CD14-positive monocyte (primary cell): ENCODE measurements around the gene CDC42BPG. TPM values are rescaled to one million over a fixed set of nuclear protein-coding genes. Genes with fewer than 3 reads are reported as not detected.
A peak's percentile ranks its signal among the peaks of the same experiment; 100 is the strongest.

Experiments
- DNase-seq, 3 donors: peaks; one replicate each; pipeline ENCODE4 v3.0.0-alpha.2; 2011 to 2022
- H2AFZ ChIP-seq: 2 replicates; pipeline ENCODE4 v1.6.0; 2012; ENCODE audit warnings: mild to moderate bottlenecking, low read depth, low read length, inconsistent platforms; ENCODE audit not compliant: insufficient read depth, poor library complexity, severe bottlenecking
- H3K27ac ChIP-seq, 2 donors: 1 replicate in 1 of 2; 2 replicates in 1 of 2; pipeline ENCODE4 v1.5.1; 2012 to 2013; ENCODE audit warnings: low read length in 2 of 2, control low read depth in 1 of 2, inconsistent platforms in 1 of 2, low read depth in 1 of 2, mild to moderate bottlenecking in 1 of 2
- H3K27me3 ChIP-seq, 2 donors: one replicate each; pipeline versions ENCODE4 v1.6.0 to v1.6.1; 2011 to 2013; ENCODE audit warnings: low read length in 2 of 2; ENCODE audit not compliant: control insufficient read depth in 2 of 2, insufficient read depth in 2 of 2
- H3K36me3 ChIP-seq, 2 donors: replicated peaks in 1 of 2; 1 replicate in 1 of 2; 2 replicates in 1 of 2; pipeline versions ENCODE4 v1.5.1 to v1.6.1; 2012 to 2013; ENCODE audit warnings: low read length in 2 of 2, control low read depth in 1 of 2, inconsistent platforms in 1 of 2, mild to moderate bottlenecking in 1 of 2; ENCODE audit not compliant: insufficient read depth in 2 of 2, control insufficient read depth in 1 of 2
- H3K4me1 ChIP-seq, 2 donors: 1 replicate in 1 of 2; 2 replicates in 1 of 2; pipeline versions ENCODE4 v1.5.1 to v1.6.1; 2012 to 2013; ENCODE audit warnings: low read length in 2 of 2, control low read depth in 1 of 2, inconsistent platforms in 1 of 2, mild to moderate bottlenecking in 1 of 2, moderate library complexity in 1 of 2; ENCODE audit not compliant: insufficient read depth in 2 of 2, control insufficient read depth in 1 of 2
- H3K4me2 ChIP-seq: replicated peaks from 2 replicates; pipeline ENCODE3; 2012; ENCODE audit warnings: low read length, moderate library complexity, mild to moderate bottlenecking; ENCODE audit not compliant: poor library complexity, severe bottlenecking; ENCODE audit errors: extremely low read depth
- H3K4me3 ChIP-seq, 3 experiments: fragments of 200-600 bp in 1 of 3; sonication (generic) in 1 of 3; replicated peaks in 1 of 3; 1 replicate in 2 of 3; 2 replicates in 1 of 3; pipeline ENCODE4 v1.5.1; 2011 to 2013; ENCODE audit warnings: low read length in 3 of 3, mild to moderate bottlenecking in 3 of 3, control low read depth in 2 of 3, low read depth in 2 of 3, inconsistent platforms in 1 of 3, moderate library complexity in 1 of 3
- H3K79me2 ChIP-seq: 2 replicates; pipeline ENCODE4 v1.6.0; 2012; ENCODE audit warnings: mild to moderate bottlenecking, control low read depth, inconsistent platforms, low read length, moderate library complexity; ENCODE audit not compliant: insufficient read depth
- H3K9ac ChIP-seq: 2 replicates; pipeline ENCODE4 v1.6.0; 2017; ENCODE audit warnings: low read length, mild to moderate bottlenecking; ENCODE audit not compliant: insufficient read depth, poor library complexity, severe bottlenecking
- H3K9me3 ChIP-seq, 2 donors: replicated peaks in 1 of 2; 1 replicate in 1 of 2; 2 replicates in 1 of 2; pipeline versions ENCODE4 v1.5.1 to v1.6.1; 2012 to 2013; ENCODE audit warnings: low read length in 2 of 2, control low read depth in 1 of 2; ENCODE audit not compliant: control insufficient read depth in 1 of 2, insufficient read depth in 1 of 2
- H4K20me1 ChIP-seq: 2 replicates; pipeline ENCODE4 v1.6.0; 2012; ENCODE audit warnings: mild to moderate bottlenecking, low read length, control low read depth, moderate library complexity; ENCODE audit not compliant: insufficient read depth
- H3K27ac Mint-ChIP-seq, 7 donors: one replicate each; pipeline ENCODE4 v1.8.0; 2020; ENCODE audit warnings: mild to moderate bottlenecking in 7 of 7, mixed read lengths in 7 of 7, moderate library complexity in 6 of 7, inconsistent platforms in 2 of 7
- H3K27me3 Mint-ChIP-seq, 3 donors: one replicate each; pipeline ENCODE4 v1.8.0; 2021 to 2022; ENCODE audit warnings: low read depth in 3 of 3, mild to moderate bottlenecking in 3 of 3, mixed read lengths in 3 of 3, moderate library complexity in 3 of 3, inconsistent platforms in 1 of 3
- H3K36me3 Mint-ChIP-seq, 2 donors: one replicate each; pipeline ENCODE4 v1.8.0; 2020; ENCODE audit warnings: mixed read lengths in 2 of 2, inconsistent platforms in 1 of 2, mild to moderate bottlenecking in 1 of 2
- H3K4me1 Mint-ChIP-seq: one replicate; pipeline ENCODE4 v1.8.0; 2020; ENCODE audit warnings: mild to moderate bottlenecking, mixed read lengths
- H3K4me3 Mint-ChIP-seq, 2 donors: one replicate each; pipeline ENCODE4 v1.8.0; 2020; ENCODE audit warnings: mild to moderate bottlenecking in 2 of 2, mixed read lengths in 2 of 2, moderate library complexity in 1 of 2
- H3K9me3 Mint-ChIP-seq, 7 donors: one replicate each; pipeline ENCODE4 v1.8.0; 2020 to 2022; ENCODE audit warnings: mixed read lengths in 7 of 7, mild to moderate bottlenecking in 6 of 7, moderate library complexity in 6 of 7, inconsistent platforms in 2 of 7
- WGBS: methylation state at CpG from one replicate; pipeline ENCODE4 v1.1.5; 2013; ENCODE audit warnings: missing lambda C conversion rate; ENCODE audit not compliant: insufficient coverage; 5-methylcytosine and 5-hydroxymethylcytosine counted together
- intact Hi-C, 2 donors: fragments of 100-400 bp; cut with micrococcal nuclease; formaldehyde crosslinking; loops; one replicate each; pipeline versions ENCODE4 v1.15.0 to v1.15.1; 2023
- polyA plus RNA-seq, 3 donors: library from polyadenylated mRNA; depleted of rRNA in 1 of 3; unstranded in 2 of 3; stranded (reverse) in 1 of 3; fragments of 300-500 nt in 2 of 3; fragments of >200 nt in 1 of 3; fragmentation: Illumina TruSeq in 2 of 3; gene quantifications; 1 replicate in 2 of 3; 2 replicates in 1 of 3; pipeline ENCODE4 v1.2.3, GENCODE V29; 2012 to 2021
- TF ChIP-seq, protein P1 (sequence below): fragments of 200-600 bp; IDR thresholded peaks from one replicate; pipeline ENCODE4 v1.8.0; 2022; ENCODE audit warnings: antibody characterized with exemption, mild to moderate bottlenecking

Gene CDC42BPG
- polyA plus RNA-seq, 3 donors = 0.23 TPM; not detected in 2

DNA sequence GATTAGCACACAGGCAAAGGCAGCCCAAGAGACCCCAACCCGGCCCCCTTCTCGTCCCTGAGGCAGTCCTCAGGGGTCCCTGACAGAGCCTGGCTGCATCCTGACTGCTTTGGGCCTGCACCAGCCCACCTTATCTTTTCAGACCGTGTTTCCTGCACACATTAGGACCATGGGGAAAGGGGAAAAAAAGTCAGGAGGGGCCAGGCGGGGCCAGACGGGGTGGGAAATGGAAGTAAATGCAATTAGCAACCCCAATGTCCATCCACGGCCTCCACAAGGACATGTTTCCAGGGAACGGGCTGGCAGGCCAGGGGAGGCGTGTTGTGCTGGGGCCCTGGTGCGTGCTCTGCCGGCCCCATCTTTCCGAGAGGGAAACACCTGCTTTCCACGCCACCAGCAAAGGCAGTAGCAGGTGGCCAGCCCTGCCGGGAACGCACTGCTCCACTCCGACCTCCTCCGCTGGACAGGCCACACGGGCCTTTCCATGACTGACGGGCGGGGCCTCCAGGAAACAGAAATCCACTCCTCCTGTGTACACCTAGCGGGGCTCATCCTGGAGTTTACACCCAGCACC lies 26.5 kb upstream of the CDC42BPG start:
- H3K79me2 ChIP-seq = peaks cover 89% of the 10 kb centered on the region
- WGBS = 65% methylated on average over 16 of the region's 20 CpGs
- peak overlapping the region; percentile 53 for H3K9ac ChIP-seq
- Mint-ChIP-seq H3K27ac (peak overlapping the region; percentile 89 to 95 (median 92)), H3K9me3 (peaks cover 0 to 5% (median 0%) of the 10 kb centered on the region in 7 donors), H3K27me3 (peaks cover 0 to 7% (median 3%) of the 10 kb centered on the region in 3 donors), H3K4me1 (peaks cover 83% of the 10 kb centered on the region), H3K4me3 (peak overlapping the region; percentile 71 to 76), H3K36me3 (peaks cover 76 to 86% of the 10 kb centered on the region in 2 donors)
- TF ChIP-seq, protein P1, sequence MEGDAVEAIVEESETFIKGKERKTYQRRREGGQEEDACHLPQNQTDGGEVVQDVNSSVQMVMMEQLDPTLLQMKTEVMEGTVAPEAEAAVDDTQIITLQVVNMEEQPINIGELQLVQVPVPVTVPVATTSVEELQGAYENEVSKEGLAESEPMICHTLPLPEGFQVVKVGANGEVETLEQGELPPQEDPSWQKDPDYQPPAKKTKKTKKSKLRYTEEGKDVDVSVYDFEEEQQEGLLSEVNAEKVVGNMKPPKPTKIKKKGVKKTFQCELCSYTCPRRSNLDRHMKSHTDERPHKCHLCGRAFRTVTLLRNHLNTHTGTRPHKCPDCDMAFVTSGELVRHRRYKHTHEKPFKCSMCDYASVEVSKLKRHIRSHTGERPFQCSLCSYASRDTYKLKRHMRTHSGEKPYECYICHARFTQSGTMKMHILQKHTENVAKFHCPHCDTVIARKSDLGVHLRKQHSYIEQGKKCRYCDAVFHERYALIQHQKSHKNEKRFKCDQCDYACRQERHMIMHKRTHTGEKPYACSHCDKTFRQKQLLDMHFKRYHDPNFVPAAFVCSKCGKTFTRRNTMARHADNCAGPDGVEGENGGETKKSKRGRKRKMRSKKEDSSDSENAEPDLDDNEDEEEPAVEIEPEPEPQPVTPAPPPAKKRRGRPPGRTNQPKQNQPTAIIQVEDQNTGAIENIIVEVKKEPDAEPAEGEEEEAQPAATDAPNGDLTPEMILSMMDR = no peak
- peak overlapping the region in 1 of 3 experiments; percentile 59 for H3K4me3 ChIP-seq
- no peak for DNase-seq
- intact Hi-C loops = loop anchor here in 1 of 2 donors (2.0 kb wide), 1 partner anchor 14 kb away; no protein-coding TSS in a partner anchor
- peak overlapping the region; percentile 72 for H3K4me2 ChIP-seq
- H2AFZ ChIP-seq = no peak overlapping the region
- H3K36me3 ChIP-seq = peaks cover 33 to 72% of the 10 kb centered on the region in 2 donors
- no peaks in the 10 kb centered on the region for H3K27me3 ChIP-seq
- peak overlapping the region; percentile 67 to 83 for H3K27ac ChIP-seq
- peaks cover 62 to 85% of the 10 kb centered on the region in 2 donors for H3K4me1 ChIP-seq
- H4K20me1 ChIP-seq = peaks cover 98% of the 10 kb centered on the region
- H3K9me3 ChIP-seq = no peaks in the 10 kb centered on the region

DNA sequence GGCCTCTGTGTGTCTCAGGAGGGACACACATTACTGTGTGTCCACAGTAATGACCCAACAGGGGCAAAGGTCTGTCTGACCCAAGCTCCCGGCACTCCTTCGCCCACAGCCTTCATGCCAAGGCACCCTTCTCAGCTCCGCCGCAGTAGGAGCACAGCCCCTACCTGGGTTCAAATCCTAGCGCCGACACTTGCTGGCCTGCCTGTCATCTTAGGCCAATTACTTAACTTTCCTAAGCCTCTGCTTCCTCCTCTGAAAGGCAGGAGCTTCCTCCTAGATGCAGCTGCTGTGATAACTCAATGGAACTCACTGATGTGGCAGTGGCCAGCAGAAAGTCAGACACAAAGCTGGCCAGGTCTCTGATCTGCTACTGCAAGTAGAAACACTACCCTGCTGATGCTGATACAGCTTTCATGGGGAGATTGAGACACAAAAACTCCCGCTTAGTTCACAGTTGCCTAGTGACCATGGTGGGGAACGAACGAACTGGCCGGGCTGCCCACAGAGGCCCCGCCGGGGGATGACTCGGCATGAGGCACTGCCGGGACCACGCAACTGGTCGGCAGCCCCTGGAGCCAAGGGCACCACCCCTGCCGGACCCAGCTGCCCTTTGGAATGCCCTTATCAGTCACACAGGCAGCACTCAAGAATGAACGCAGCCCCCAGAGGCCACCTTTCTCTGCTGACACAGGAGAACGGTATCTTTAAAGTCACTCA lies 25.9 kb upstream of the CDC42BPG start:
- Mint-ChIP-seq H3K27me3 (peaks cover 0 to 7% (median 3%) of the 10 kb centered on the region in 3 donors), H3K36me3 (peaks cover 77 to 85% of the 10 kb centered on the region in 2 donors), H3K27ac (peak overlapping the region; percentile 89 to 95 (median 92)), H3K4me3 (peak overlapping the region; percentile 71 to 76), H3K4me1 (peaks cover 83% of the 10 kb centered on the region), H3K9me3 (peaks cover 0 to 5% (median 0%) of the 10 kb centered on the region in 7 donors)
- peak overlapping the region in 1 of 3 experiments; percentile 59 for H3K4me3 ChIP-seq
- 19% methylated on average over 17 of the region's 19 CpGs for WGBS
- peaks cover 85% of the 10 kb centered on the region for H3K79me2 ChIP-seq
- H4K20me1 ChIP-seq = peaks cover 96% of the 10 kb centered on the region
- H3K27me3 ChIP-seq = no peaks in the 10 kb centered on the region
- H3K36me3 ChIP-seq = peaks cover 33 to 72% of the 10 kb centered on the region in 2 donors
- H3K4me2 ChIP-seq = peak overlapping the region; percentile 72
- H2AFZ ChIP-seq = no peak overlapping the region
- TF ChIP-seq, protein P1 = no peak
- intact Hi-C loops = loop anchor here in 1 of 2 donors (2.0 kb wide), 1 partner anchor 14 kb away; no protein-coding TSS in a partner anchor
- H3K27ac ChIP-seq = peak overlapping the region; percentile 67 to 83
- peak overlapping the region; percentile 53 for H3K9ac ChIP-seq
- DNase-seq = peak; percentile 81 to 96 (median 85)
- no peaks in the 10 kb centered on the region for H3K9me3 ChIP-seq
- H3K4me1 ChIP-seq = peaks cover 61 to 85% of the 10 kb centered on the region in 2 donors
